Stimulated activated CD8-positive, alpha-beta memory T cell treated with anti-CD3 and anti-CD28 coated beads, Interleukin-4, amount 100 ng/mL, for 4 hours (primary cell): Measurements from ENCODE around the gene DMAC1.

Experiments used
- DNase-seq, 2 donors: peaks; one replicate each; pipeline ENCODE4 v3.0.0-alpha.2; 2020; ENCODE audit warnings: low read depth in 2 of 2, low spot score in 1 of 2

DMAC1 gene

GRCh38 chr9:7799234-7799943 lies at the start of gene DMAC1:
Gene DMAC1 (minus strand): TSS chr9:7799778. CDS start chr9:7799734, 44 bp downstream.
- peak; percentile 46 to 51 for DNase-seq

DNA sequence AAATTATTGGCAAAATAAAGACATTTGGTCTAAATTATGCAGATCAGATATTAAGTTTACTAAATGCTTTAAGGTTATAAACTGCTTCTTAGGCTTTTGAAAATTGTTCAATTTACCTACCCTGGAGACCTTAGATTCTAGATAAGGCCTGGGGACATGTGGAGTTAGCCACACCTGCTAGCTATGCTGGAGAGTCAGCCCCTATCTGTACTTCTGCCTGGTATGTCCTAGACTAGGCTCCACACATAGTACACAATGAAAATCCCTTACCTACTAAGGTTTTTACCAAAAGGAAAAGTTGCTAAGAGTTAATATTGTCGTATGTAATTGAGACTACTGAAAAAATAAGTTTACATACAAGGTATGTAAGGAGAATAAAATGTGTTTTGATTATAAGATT lies 49.8 kb upstream of the DMAC1 start:
- no peak for DNase-seq

DNA sequence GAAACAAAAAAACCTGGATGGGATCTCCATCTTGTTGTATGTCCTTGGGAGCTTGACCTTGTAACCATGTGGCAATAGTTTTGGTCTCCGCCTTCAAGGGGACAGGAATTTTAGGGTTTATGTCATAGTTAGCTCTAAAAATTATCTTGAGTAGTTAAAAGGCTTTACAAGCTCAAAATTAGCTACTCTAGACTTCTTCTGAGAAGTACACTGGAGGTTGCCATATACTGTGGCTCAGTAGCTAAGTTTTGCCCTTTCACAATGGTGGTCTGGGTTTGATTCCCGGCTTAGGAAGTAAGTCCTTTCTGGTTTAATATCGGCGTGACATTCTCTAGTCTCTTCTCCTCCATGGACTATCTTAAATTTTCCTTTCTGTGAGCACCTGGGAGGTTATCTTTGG lies 48.9 kb upstream of the DMAC1 start:
- DNase-seq, result no peak

DNA sequence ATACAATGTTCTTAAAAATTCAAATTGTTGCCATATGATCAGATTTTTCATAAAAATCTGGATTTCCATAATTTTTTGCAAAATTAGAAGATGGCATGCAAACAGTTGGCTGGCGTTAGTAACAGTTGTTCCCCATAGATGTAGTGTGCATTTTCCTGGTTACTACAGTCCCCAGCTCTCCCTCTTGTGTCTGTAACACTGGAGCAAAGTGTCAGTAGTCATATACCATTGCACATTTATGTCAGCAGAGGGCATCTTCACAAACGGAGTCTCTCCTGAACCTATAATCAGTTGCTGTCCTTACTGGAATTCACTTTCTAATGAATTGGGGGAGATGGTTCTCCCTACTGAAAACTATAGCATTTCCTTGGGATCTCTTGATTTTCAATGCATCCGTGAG lies 44.7 kb upstream of the DMAC1 start:
- no peak for DNase-seq

GRCh38 chr9:7841831-7842230 lies 42.3 kb upstream of the DMAC1 start:
- no peak for DNase-seq

GRCh38 chr9:7834531-7834930 lies 35.0 kb upstream of the DMAC1 start:
- DNase-seq, result no peak

DNA sequence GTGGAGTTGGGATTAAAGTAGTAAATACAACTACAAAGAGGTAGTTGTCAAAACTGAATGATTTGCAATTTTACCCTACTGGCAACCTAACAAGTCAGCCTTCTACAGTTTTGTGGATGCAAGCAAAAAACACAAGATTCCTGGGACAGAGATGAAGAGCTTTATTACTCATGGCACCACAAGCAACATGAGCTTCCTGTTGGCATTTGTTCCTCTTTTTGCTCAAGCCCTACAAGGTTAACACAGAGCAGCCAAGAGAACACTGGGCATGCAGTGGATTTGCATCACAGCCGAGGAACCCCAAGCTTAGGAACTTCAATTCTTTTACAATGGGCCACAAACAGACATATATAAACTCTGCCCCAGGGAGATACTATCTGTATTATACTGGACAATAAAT lies 28.8 kb upstream of the DMAC1 start:
- DNase-seq, result no peak

DNA sequence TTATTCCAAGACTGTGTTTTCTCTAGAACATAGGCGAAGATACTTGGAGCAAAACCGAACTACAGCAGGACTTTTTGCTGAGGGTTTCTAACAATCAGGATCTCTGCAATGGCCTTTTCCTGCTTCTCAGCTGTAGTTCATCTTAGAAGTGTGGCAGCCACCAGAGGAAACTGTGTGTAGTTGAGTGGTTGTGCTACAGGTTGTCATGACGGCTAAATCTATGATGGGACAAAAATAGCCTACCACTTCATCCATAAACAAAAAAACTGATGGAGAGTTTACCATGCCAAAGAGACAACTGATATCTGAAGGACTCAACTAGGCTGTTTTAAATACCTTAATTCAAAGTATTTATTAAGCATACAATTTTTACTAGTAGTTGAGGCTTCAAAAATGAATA lies 28.2 kb upstream of the DMAC1 start:
- no peak for DNase-seq

- no peak for DNase-seq
Measured at GRCh38 chr9:7827056-7827455, 27.5 kb upstream of the DMAC1 start.

GRCh38 chr9:7823651-7824050 lies 24.1 kb upstream of the DMAC1 start:
- DNase-seq, result no peak

DNA sequence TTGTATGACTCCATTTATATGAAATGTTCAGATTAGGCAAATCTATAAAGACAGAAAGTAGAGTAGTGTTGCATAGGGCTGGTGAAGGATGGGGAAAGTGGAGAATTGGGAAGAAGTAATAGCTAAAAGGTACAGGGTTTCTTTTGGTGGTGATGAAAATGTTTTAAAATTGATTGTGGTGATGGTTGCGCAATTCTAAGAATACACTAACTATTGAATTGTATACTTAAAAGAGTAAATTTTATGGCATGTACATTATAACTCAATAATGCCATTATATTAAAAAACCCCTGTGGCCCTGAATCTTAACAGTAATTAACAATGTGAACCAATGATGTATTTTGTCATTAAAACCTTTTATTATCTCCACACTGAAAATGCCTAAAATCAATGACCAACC lies 20.4 kb upstream of the DMAC1 start:
- no peak for DNase-seq

DNA sequence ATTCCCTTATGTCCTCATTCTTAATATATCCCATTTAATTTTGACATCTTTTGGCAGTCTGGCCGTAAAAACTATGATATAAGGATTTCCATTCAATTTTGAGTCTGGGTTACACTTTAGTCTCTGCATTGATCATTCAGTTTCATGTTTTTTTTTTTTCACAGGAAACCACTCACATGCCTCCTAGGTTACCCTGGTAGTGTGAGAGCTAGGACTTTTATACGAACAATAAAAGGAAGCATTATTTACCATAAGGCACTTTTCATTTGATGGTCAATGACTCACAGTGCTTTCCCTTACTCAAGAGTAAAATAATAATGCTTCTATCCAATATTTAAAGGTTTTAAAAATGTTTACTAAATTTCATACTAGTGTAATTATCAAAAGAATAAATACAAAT lies 16.4 kb upstream of the DMAC1 start:
- DNase-seq, result no peak

DNA sequence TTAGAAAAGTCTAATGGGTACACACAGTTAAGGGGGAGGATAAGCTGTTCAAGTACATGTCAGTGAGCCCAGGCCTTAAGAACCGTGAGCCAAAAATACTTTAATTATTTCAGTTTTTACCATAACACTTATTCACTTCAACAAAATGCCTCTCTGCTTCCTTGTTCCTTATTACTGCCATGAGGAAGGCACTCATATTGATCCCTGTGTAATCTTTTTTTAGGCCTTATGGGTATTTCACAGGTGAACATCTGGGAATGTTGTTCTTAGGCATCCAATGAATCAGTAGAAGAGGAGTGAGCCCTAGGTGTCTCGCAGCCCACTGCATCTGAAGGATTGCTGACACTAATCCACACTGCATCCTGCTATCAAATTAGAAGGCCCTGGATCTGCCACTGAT lies 13.5 kb upstream of the DMAC1 start:
- DNase-seq, result no peak

DNA sequence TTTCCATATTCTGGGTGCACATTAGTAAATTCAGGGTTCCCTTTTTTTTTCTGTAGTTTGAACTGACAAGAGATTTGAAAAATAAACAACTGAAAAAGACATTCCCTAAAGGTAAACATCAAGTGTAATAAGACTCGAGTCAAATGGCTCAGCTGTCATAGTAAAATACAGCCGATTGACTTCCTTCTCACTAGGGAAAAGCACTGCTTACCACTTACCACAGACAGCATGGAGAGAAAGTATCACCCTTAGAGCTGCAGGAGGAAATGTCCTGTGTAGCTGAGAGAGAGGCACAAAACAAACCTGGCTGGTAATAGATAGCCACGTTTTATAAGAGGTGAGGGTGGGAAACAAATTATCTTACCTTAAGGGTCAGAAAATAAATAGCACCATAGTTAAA lies 12.1 kb upstream of the DMAC1 start:
- DNase-seq, result no peak

DNA sequence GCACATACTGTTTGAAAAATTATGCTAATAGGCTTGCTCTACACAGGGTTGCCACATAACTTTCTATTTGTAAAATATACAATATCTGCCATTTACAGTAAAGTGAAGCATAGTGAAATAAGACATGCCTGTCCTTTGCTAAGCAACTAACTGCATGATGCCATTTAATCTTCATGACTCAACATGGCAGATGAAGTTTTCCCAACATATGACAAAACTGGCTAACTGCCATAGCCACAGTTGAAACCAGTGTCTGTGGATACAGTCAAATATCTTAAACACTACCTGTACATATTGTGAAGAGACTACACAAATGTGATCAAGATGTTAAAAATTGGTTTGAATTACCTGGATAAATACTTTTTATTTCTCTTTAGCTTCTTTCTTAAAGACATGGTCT lies 3.1 kb upstream of the DMAC1 start:
- no peak for DNase-seq

- DNase-seq, result no peak
Measured at GRCh38 chr9:7799944-7800285, 337 bp upstream of the DMAC1 start.

GRCh38 chr9:7794196-7794595 lies 5.4 kb downstream of the DMAC1 start:
- no peak for DNase-seq

GRCh38 chr9:7791394-7791793 lies 8.2 kb downstream of the DMAC1 start:
- DNase-seq, result no peak

DNA sequence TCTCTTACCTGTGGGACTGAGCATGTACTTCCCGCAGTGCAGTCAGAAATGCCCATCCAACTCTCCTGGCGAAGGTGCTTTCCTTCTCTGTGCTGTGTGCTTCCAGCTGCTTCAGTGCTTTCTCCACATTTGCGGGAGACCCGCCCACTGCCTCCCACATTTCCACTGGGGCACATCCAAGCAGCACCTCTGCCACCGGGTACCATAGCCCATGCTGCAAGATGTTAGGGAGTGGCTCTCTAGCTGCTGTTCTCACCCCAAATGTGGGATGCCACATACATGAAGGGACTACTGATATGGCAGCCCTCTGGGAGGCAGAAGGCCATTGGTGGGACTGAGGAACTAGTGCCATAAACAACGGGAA lies 8.8 kb downstream of the DMAC1 start:
- no peak for DNase-seq

DNA sequence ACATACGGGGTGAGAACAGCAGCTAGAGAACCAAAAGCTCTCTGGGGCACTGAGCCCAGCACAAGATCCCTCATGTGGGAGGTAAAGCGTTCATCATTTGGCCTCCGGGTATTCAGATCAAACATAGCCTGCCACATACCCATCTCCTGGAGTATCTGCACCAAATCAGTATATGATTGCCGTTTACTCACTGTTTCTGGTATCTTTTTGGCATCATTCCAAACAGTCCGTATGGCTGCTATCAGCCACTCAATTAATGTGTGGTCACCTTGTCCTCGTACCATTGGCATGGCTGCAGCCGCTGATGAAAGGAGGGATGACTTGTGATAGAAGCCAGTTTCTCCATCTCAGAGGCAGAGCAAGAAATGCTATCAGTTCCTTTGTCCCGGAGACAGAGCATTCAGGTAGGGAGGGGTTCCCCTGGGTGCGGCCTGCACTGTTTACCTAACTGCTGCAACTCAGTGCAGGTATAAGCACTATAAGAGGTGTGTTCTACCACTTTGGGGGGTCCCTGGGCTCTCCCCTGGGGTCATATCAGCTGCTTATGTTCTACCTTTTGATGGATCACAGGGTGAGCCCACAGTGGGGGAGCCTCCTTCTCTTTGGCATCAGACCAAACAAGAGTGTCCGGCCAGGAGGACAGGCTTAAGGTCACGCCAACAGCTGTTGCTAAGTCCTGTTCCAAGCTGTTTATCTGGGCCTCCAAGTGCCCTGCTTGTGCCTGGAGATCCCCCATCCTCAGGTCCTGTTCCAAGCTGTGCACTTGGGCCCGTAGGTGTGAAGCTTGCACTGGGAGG lies 9.4 kb downstream of the DMAC1 start:
- DNase-seq, result no peak

GRCh38 chr9:7788772-7789171 lies 10.8 kb downstream of the DMAC1 start:
- no peak for DNase-seq

DNA sequence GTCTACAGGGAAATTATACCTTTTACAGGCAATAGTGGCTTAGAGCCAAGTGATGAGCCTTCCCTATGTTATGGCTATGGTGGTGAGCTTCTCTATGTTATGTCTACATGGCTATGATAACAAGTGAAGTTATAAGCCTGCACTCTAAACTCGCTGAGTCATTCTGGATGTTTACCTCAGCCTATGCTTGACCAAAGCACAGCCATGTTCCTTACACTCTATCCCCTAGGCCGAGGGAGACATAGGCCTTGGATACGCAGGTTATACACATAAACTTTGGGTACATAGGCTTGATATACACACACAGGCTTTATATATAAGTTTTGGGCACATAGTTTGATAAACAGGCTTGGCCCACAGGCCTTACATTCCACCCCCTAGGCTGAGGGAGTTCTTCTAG lies 13.8 kb downstream of the DMAC1 start:
- no peak for DNase-seq

DNA sequence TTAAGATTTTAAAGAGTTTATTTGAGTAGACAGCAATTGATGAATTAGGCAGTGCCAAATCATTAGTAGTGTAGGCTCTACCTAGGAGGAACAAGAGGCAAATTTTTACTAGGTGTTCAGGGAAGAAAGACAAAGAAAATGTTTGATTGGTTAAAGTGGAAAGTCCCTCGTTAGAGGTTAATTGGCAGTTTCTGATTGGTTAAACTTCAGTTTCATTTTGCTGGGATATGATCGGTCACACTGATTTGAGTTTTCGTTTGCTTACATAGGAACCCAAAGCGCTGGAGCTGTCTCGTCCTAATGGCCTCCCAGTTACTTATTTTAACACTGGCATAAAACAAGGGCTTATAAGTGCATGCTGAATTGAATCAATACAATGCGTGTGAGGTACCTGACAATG lies 15.1 kb downstream of the DMAC1 start:
- DNase-seq, result no peak
